NT2/D1 (cell line): ENCODE data around the gene ELOVL6.
"Not testable (repeated sequence)": the region's sequence is repeated elsewhere in the genome, so short reads cannot be mapped to it uniquely, and the experiment has no call there.

Experiments used
- SUZ12 ChIP-seq: IDR thresholded peaks from 2 replicates; pipeline ENCODE4 v1.6.1; 2011; ENCODE audit not compliant: insufficient read length, insufficient read depth; ENCODE audit errors: extremely low read depth
- ZNF274 ChIP-seq: IDR thresholded peaks from 2 replicates; pipeline ENCODE4 v1.6.1; 2011; ENCODE audit warnings: mild to moderate bottlenecking, low read depth, low read length

DNA sequence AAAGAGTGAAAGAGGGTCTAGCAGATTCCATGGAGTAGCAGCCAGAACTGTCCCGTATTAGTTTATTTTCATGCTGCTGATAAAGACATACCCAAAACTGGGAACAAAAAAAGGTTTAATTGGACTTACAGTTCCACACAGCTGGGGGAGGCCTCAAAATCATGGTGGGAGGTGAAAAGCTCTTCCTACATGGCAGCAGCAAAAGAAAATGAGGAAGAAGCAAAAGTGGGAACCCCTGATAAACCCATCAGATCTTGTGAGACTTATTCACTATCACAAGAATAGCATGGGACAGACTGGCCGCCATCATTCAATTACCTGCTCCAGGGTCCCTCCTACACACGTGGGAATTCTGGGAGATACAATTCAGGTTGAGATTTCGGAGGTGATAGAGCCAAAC is 18.8 kb upstream of the ELOVL6 start:
- not testable (repeated sequence) for TF ChIP-seq SUZ12, ZNF274
